Body of pancreas (tissue), 4 donors: ENCODE results near the gene CCDC73. TPM values are rescaled to one million over a fixed set of nuclear protein-coding genes. Genes with fewer than 3 reads are reported as not detected.

Experiments
- ATAC-seq: fragments of 150-250 bp; one replicate; pipeline ENCODE4 v1.9.1; 2016
- DNase-seq, 4 donors: peaks; one replicate each; pipeline ENCODE4 v3.0.0-alpha.2; 2019
- H3K27ac ChIP-seq, 4 donors: fragments of 200-600 bp; sonication (generic); 1 replicate in 3 of 4; 2 replicates in 1 of 4; pipeline versions ENCODE4 v1.5.1 to v1.6.1; 2016 to 2019; ENCODE audit warnings: mild to moderate bottlenecking in 1 of 4, mixed read lengths in 1 of 4, moderate library complexity in 1 of 4
- H3K27me3 ChIP-seq, 2 donors: fragments of 200-600 bp; sonication (generic); one replicate each; pipeline ENCODE4 v1.6.0; 2016; ENCODE audit warnings: mild to moderate bottlenecking in 1 of 2
- H3K36me3 ChIP-seq, 2 donors: fragments of 200-600 bp; sonication (generic); replicated peaks in 1 of 2; 2 replicates each; pipeline ENCODE4 v1.5.1; 2016; ENCODE audit warnings: low read depth in 2 of 2; ENCODE audit not compliant: insufficient read depth in 1 of 2
- H3K4me1 ChIP-seq: fragments of 200-600 bp; sonication (generic); one replicate; pipeline ENCODE4 v1.6.0; 2016
- H3K4me3 ChIP-seq, 2 donors: fragments of 200-600 bp; sonication (generic); 1 replicate in 1 of 2; 2 replicates in 1 of 2; pipeline ENCODE4 v1.5.1; 2016 to 2019
- H3K9me3 ChIP-seq, 3 donors: fragments of 200-600 bp; sonication (generic); 1 replicate in 2 of 3; 2 replicates in 1 of 3; pipeline ENCODE4 v1.5.1; 2016
- POLR2A ChIP-seq, 3 donors: fragments of 450-650 bp; IDR thresholded peaks; one replicate each; pipeline ENCODE4 v1.6.1; 2016; ENCODE audit warnings: antibody characterized with exemption in 3 of 3, mild to moderate bottlenecking in 2 of 3
- WGBS, 2 donors: methylation state at CpG; one replicate each; pipeline ENCODE4 v1.1.5; 2017; 5-methylcytosine and 5-hydroxymethylcytosine counted together
- intact Hi-C: fragments of 100-400 bp; cut with DNase I; formaldehyde crosslinking; loops from one replicate; pipeline ENCODE4 v1.15.1; 2023
- total RNA-seq, 2 donors: library from RNA; depleted of rRNA; stranded (reverse); fragments of >200 nt; gene quantifications; one replicate each; pipeline ENCODE4 v1.1.0, GENCODE V29; 2016
- TF ChIP-seq, protein P1 (sequence below), 7 experiments: fragments of 450-650 bp in 4 of 7; fragments of 200-600 bp in 3 of 7; sonication (generic) in 3 of 7; IDR thresholded peaks; one replicate each; pipeline ENCODE4 v1.5.1; 2016 to 2019; ENCODE audit warnings: antibody characterized with exemption in 7 of 7

Gene CCDC73
- total RNA-seq, 2 donors from 2014 or later: 0.26 TPM; not detected in 1

DNA sequence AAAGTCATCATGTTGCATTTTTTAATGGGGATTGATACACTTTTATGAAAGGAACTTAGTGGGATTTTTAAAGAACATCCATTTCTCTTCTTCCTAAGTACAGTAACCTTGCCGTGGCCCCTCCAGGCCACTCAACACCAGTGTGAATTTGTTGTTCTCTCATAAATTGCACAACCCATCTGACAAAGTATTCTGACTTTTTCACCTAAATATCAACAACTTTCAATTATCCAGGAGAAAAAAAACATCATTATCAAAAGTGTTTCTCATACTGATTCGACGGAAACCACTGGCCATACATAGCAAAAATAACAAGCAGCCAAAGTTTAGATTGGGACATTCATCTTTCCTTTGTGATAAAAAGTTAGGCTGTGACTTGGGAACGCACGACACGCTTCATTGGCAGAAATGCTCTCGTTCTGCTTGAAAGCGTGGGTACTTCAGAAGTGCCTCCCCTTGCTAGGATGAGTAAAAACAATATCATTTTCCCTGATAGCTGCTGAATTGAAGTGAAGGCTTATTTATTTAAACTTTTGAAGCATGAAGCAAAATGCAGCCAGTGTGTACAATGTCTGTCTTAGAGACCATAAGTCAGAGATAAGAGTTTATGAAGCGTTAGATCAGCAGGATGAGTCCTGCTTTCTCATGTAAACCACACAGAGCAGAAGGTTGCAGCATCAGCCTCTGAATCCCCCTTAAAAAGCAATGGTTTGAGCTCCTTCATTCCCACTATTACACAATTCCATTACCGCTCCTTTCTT, 231.4 kb downstream of the CCDC73 start:
- TF ChIP-seq, protein P1, sequence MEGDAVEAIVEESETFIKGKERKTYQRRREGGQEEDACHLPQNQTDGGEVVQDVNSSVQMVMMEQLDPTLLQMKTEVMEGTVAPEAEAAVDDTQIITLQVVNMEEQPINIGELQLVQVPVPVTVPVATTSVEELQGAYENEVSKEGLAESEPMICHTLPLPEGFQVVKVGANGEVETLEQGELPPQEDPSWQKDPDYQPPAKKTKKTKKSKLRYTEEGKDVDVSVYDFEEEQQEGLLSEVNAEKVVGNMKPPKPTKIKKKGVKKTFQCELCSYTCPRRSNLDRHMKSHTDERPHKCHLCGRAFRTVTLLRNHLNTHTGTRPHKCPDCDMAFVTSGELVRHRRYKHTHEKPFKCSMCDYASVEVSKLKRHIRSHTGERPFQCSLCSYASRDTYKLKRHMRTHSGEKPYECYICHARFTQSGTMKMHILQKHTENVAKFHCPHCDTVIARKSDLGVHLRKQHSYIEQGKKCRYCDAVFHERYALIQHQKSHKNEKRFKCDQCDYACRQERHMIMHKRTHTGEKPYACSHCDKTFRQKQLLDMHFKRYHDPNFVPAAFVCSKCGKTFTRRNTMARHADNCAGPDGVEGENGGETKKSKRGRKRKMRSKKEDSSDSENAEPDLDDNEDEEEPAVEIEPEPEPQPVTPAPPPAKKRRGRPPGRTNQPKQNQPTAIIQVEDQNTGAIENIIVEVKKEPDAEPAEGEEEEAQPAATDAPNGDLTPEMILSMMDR (IDR thresholded peaks at IDR 0.05): no peak
- no peak for TF ChIP-seq POLR2A (IDR thresholded peaks at IDR 0.05)
- DNase-seq (no peak), ATAC-seq (no peak)
- H3K4me1 ChIP-seq: no peaks in the 10 kb centered on the region
- no peaks in the 10 kb centered on the region for H3K36me3 ChIP-seq
- no peaks in the 10 kb centered on the region for H3K9me3 ChIP-seq
- no peak overlapping the region for H3K27ac ChIP-seq
- WGBS, 2 donors: 69 to 76% methylated on average over 10 of the region's 10 CpGs
- H3K27me3 ChIP-seq: no peaks in the 10 kb centered on the region
- intact Hi-C loops: no loop called here
- H3K4me3 ChIP-seq: no peak overlapping the region

DNA sequence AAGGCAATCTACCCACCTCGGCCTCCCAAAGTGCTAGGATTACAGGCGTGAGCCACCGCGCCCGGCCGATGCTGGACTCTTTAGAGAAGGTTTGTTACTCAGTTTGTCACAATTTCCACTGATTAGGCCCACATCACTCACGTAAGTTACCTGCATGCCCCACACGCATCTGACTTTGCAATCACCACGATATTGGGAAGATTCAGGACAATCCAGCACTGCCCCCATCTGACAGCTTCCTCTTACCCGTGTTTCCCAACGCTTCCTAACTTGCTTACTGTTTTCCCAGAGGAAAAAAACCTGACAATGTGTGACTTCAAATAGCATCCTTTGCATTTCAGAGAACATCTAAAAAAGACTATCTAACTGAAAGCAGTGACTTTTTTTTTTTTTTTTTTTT, 232.6 kb downstream of the CCDC73 start:
- intact Hi-C loops: no loop called here
- DNase-seq (no peak), ATAC-seq (no peak)
- H3K4me3 ChIP-seq: no peak overlapping the region
- H3K27ac ChIP-seq: no peak overlapping the region
- H3K27me3 ChIP-seq: no peaks in the 10 kb centered on the region
- TF ChIP-seq, protein P1 (IDR thresholded peaks at IDR 0.05): no peak
- no peak for TF ChIP-seq POLR2A (IDR thresholded peaks at IDR 0.05)
- H3K4me1 ChIP-seq: no peaks in the 10 kb centered on the region
- H3K36me3 ChIP-seq: no peaks in the 10 kb centered on the region
- 81 to 90% methylated on average over 11 of the region's 11 CpGs for WGBS, 2 donors
- H3K9me3 ChIP-seq: no peaks in the 10 kb centered on the region

DNA sequence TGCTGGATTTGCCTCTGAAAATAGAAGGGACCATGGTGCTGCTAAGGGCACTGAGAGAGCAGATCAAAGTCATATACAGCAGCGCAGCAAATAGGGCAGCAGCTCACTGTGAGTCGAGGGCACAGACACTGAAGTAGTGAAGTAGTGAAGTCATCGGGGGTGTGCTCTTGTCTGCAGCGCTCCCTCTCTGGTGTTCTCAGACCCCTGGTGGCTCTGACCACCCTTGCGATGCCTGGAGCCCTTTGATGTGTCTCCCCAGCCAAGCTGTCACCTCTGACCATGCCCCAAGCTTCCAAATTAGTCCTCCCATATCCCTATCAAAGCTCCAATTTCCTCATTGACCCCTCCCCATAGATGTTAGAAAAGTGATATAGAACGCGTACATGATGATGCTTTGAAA, 238.6 kb downstream of the CCDC73 start:
- ATAC-seq (no peak), DNase-seq (no peak)
- intact Hi-C loops: no loop called here
- no peak overlapping the region for H3K27ac ChIP-seq
- TF ChIP-seq, protein P1 (IDR thresholded peaks at IDR 0.05): no peak
- no peak for TF ChIP-seq POLR2A (IDR thresholded peaks at IDR 0.05)
- no peaks in the 10 kb centered on the region for H3K9me3 ChIP-seq
- H3K36me3 ChIP-seq: no peaks in the 10 kb centered on the region
- H3K4me1 ChIP-seq: no peaks in the 10 kb centered on the region
- H3K4me3 ChIP-seq: no peak overlapping the region
- H3K27me3 ChIP-seq: no peaks in the 10 kb centered on the region
- WGBS, 2 donors: 77 to 90% methylated on average over 7 of the region's 7 CpGs

DNA sequence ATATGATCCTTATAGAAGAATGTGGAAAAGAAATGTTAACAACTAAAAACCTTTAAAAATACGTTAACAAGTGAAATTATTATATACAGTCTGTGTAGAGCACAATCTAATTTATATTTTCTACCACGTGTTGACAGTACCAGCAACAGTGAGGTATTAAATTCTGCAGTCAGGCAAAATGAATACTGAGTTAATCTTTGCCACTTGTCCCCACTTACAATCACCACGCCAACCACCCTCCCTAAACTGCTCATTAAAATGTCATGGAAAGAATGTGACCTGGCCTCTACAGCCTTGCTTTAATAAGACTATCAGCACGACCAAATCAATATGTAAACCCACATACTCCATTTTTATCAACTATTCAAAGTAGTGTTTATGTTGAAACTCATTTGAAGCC, 239.4 kb downstream of the CCDC73 start:
- DNase-seq (no peak), ATAC-seq (peak; percentile 50)
- intact Hi-C loops: no loop called here
- H3K27ac ChIP-seq: no peak overlapping the region
- H3K36me3 ChIP-seq: no peaks in the 10 kb centered on the region
- no peaks in the 10 kb centered on the region for H3K9me3 ChIP-seq
- WGBS, 2 donors: 18 to 21% methylated on average over 4 of the region's 4 CpGs
- H3K4me3 ChIP-seq: no peak overlapping the region
- TF ChIP-seq POLR2A (IDR thresholded peaks at IDR 0.05): no peak
- TF ChIP-seq, protein P1 (IDR thresholded peaks at IDR 0.05): no peak
- no peaks in the 10 kb centered on the region for H3K27me3 ChIP-seq
- H3K4me1 ChIP-seq: no peaks in the 10 kb centered on the region

Other genes starting within 250 kb of the CCDC73 start
- 100 to 1,000 TPM; 128 to 192 TPM for gene EIF3M, start 210.8 kb downstream of the CCDC73 start, total RNA-seq
- 1 to 10 TPM; 2.3 to 5.7 TPM for gene PRRG4, start 35.3 kb upstream of the CCDC73 start, total RNA-seq
- 10 to 100 TPM; 27.7 to 36.1 TPM for gene QSER1, start 98.1 kb upstream of the CCDC73 start, total RNA-seq
- gene DEPDC7, start 221.2 kb upstream of the CCDC73 start, total RNA-seq: 1 to 10 TPM in 1 of 2 donors, under 1 TPM in 1; 0.99 to 6.0 TPM
- gene TCP11L1, start 244.9 kb upstream of the CCDC73 start, total RNA-seq: 10 to 100 TPM; 26.5 to 41.5 TPM